Measurements from ENCODE around the gene TMEM187.

DNA sequence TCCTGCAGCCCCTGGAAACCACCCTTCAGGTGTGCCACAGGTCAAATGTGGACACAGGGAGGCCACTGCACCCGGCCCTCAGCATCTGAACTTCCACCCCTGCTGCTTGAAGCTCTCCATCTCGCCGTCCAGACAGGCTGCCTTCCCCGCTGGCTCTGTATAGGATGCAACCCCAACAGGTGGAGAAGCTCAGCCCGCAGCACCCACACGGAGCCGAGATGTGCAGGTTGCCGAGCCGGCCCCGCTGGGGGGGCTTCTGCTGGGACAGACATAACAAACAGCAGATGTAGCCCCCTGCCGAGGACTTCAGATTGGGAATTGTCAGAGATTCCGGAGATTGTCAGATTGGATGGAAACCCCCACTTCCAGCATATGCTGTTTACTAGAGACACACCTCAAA is 20.5 kb downstream of the TMEM187 start:
- TF ChIP-seq EZH2 (IDR thresholded peaks at IDR 0.05; ENCODE audit: borderline replicate concordance, low read depth, low read length, severe bottlenecking), result no peak
- TF ChIP-seq, protein P1, sequence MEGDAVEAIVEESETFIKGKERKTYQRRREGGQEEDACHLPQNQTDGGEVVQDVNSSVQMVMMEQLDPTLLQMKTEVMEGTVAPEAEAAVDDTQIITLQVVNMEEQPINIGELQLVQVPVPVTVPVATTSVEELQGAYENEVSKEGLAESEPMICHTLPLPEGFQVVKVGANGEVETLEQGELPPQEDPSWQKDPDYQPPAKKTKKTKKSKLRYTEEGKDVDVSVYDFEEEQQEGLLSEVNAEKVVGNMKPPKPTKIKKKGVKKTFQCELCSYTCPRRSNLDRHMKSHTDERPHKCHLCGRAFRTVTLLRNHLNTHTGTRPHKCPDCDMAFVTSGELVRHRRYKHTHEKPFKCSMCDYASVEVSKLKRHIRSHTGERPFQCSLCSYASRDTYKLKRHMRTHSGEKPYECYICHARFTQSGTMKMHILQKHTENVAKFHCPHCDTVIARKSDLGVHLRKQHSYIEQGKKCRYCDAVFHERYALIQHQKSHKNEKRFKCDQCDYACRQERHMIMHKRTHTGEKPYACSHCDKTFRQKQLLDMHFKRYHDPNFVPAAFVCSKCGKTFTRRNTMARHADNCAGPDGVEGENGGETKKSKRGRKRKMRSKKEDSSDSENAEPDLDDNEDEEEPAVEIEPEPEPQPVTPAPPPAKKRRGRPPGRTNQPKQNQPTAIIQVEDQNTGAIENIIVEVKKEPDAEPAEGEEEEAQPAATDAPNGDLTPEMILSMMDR (IDR thresholded peaks at IDR 0.05; ENCODE audit: extremely low read depth in 1 of 2, insufficient read depth in 1 of 2, low read depth in 1 of 2, low read length in 2 of 2), result no peak
- TF ChIP-seq POLR2AphosphoS5 (IDR thresholded peaks at IDR 0.05; ENCODE audit: insufficient read depth, low read depth, low read length), result no peak

Measured in endothelial cell of umbilical vein (primary cell).